NCI-H1417 (cell line): ENCODE results near the gene PRSS23.
A peak's percentile ranks its signal among the peaks of the same experiment; 100 is the strongest.

ENCODE experiments used
- DNase-seq, 3 experiments: peaks; one replicate each; lab custom pipeline; 2025; lab: John Stamatoyannopoulos, UW

The PRSS23 gene

DNA sequence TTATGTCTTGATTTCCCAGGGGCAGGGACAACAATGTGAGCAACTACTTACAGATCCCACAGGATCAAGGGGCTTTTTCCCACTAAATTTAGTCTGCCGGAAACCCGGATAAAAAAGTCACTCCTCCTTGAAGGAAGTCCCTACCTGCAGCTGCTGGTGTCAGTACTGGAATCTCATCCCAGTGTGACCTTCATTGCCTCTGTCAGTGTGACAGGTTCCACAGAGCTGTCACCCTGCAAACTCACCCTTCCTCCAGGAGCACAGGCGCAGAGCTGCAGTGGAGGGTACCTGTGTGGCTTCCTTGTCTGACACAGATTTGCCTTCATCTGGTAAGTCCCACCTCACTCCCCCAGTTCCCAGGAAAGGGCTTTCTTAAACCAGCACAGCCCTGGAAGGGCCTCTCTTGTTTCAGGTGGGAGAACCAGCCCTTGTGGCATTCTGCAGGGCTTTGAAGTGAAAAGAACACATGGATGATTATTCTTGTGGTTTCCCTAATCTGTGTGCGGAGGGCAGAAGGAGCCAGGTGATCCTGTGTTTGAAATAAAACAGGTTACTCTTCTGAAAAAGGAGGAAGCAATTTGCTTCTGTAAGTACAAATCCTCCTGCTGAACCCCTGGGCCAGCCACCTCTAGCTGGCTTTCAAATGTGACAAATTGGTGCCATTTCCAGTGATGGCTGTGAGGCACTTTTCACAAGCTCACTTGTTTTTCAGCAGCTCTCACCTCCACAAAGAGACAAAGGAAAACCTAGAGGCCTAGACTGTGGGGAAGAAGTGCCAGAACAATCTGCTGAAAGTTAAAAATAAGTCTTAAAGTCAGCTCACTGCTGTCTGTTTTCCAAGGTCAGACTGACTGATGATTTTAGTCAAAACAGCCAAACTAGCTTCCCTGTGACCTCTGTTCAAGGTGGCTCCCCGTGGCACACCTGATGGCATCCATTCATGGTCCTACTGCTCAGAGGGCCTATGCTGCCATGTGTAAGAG lies 9.2 kb upstream of the PRSS23 start:
- peak in 1 of 3 experiments; percentile 10 for DNase-seq

DNA sequence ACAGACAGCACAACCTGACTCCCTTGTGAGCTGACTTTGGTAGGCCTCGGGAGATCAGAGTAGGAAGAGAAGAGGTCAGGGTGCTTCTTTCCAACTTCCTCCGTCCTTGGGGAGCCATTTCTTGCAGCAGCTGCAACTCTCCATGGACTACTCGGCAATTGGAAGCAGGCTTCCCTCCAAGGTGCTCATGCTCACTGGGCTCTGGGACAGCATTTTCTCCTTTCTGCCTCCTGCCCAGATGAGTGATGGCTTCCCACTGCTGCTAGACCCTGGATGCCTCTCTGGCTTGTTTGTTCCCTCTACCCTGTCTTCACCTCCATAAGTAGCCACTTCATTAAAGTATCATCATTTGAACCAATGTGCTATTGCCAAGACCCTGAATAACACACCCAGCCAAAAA lies 8.2 kb upstream of the PRSS23 start:
- DNase-seq, result no peak

DNA sequence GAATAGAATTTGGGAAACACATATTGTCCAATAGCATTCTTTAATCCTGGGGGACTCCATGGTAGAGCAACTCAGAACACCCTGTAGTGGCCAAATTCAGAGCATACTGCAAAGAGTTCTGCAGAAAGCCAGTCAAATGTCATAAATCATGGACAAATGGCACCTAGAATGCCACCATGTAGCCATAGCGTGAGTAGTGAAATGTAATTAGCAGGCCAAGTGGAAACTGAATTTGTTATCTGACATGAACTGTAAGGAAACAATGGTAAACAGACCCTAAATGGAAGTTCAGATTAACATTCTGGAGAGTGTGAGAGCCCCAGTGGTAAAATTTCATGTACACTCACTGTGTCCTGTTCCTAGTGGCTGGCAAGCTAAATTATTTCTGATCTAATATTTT lies 7.0 kb upstream of the PRSS23 start:
- peak in 1 of 3 experiments; percentile 46 for DNase-seq

DNA sequence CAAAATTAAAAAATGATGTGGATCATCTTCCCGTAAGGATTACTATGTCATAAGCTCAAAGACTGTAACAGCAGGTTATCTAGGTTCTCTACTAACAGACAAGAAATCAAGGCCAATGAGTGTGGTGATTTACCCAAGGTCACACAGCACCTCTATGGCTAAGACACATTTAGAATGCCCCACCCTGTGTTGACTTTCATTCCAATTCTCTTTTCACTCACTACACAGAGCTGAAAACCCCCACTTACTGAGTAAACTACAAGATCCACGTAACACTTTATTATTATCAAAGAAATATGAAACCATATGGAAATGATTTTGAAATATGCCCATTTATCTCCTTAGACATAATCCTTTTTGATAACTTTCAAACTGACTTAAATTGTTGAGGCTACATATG lies 4.8 kb upstream of the PRSS23 start:
- no peak for DNase-seq

- no peak for DNase-seq
Measured at GRCh38 chr11:86795949-86796348, 4.4 kb upstream of the PRSS23 start.

GRCh38 chr11:86797133-86797532 lies 3.2 kb upstream of the PRSS23 start:
- no peak for DNase-seq

- DNase-seq, result no peak
Measured at GRCh38 chr11:86798988-86799387, 1.4 kb upstream of the PRSS23 start.

- DNase-seq, result no peak
Measured at GRCh38 chr11:86799680-86800075, 664 bp upstream of the PRSS23 start.

- DNase-seq, result peak in 1 of 3 experiments; percentile 77
Measured at GRCh38 chr11:86800960-86801272, 574 bp downstream of the PRSS23 start.

- DNase-seq, result peak in 2 of 3 experiments; percentile 32 to 68
Measured at GRCh38 chr11:86801364-86801763, 1.0 kb downstream of the PRSS23 start.

DNA sequence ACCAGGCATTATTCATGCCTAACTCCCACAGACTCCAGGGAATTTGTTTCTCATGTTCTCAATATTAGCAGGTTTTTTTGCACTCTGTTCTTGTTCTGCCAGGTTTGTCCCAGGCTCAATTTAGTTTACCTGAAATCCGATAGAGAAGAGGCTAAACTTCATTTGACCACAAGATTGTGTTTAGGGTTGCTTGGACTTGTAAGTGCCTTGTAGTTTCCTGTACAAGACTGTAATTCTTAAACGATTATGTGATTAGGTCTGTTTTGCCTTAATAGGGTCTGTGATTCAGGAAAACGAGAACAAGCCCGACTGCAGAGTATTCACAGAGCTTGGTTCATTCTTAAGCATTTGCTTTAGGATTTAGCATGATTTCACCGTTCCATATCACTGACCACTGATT lies 1.8 kb downstream of the PRSS23 start:
- DNase-seq, result no peak

GRCh38 chr11:86802601-86803051 lies 2.3 kb downstream of the PRSS23 start:
- peak in 2 of 3 experiments; percentile 26 to 71 for DNase-seq

- DNase-seq, result no peak
Measured at GRCh38 chr11:86803136-86804045, 3.0 kb downstream of the PRSS23 start.

DNA sequence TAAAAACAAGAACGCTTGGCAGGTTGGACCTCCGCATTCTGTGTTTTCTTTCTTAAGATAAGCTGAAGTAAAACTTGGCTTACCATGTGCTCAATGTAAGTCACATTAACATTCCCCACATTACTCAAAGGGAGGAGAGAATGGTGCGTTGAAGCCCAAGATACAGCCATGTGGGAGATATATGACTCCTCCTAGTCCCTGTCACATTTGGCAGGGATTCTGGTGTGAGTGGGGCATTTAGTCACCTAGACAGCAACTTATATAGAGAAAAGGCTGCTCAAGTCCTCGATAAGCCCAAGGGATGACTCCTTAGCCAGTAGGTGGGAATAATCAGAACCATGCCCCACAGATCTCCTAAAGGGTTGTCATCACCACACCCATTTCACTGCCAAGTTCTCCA lies 4.6 kb downstream of the PRSS23 start:
- DNase-seq, result no peak

DNA sequence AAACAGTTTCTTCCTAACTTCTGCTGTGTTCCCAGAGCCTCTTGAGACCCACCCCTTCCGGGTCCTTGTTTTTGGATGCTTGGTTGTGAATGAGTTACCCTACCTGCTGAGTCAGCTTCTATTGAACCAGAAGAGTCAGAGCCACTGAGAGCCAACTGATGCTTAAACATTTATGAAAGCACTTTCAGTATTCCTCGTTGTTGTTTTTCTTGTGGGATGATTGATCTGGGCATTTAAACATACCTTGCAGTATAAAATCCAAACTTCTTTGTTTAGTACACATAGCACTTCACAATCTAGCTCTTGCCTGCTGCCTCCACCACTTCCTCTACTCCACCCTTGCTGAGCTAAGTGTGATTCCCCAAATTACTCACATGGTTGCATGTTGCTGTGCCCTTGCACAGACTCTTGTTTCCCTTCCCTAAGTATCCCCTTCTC lies 5.5 kb downstream of the PRSS23 start:
- DNase-seq, result no peak

DNA sequence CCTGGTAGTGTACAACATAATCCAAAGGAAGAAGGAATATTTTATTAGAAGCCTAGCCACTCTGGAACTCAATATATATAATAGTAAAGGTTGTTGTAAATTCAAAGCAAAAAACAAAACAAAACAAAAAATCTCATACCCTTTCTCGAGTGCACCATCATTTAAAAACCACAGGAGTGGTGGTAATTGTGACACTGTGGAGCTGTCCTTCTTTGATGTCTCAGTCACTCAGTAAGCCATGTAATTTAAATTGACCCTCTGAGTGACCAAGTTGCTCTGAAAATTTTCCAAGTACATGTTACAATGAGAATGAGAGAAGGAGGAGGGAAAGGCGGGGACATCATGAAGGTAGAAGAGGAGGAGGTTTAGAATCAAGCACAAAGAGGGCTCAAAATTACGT lies 6.6 kb downstream of the PRSS23 start:
- DNase-seq, result no peak

GRCh38 chr11:86807360-86807759 lies 7.0 kb downstream of the PRSS23 start:
- no peak for DNase-seq

- DNase-seq, result no peak
Measured at GRCh38 chr11:86809561-86809960, 9.2 kb downstream of the PRSS23 start.

DNA sequence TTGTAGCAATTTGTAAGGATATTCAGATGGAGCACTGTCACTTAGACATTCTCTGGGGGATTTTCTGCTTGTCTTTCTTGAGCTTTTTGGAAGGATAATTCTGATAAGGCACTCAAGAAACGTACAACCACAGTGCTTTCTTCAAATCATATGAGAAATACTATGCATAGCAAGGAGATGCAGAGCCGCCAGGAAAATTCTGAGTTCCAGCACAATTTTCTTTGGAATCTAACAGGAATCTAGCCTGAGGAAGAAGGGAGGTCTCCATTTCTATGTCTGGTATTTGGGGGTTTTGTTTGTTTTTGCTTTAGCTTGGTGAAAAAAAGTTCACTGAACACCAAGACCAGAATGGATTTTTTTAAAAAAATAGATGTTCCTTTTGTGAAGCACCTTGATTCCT lies 9.9 kb downstream of the PRSS23 start:
- no peak for DNase-seq

GRCh38 chr11:86811637-86812321 lies 11.4 kb downstream of the PRSS23 start:
- no peak for DNase-seq

GRCh38 chr11:86812322-86812670 lies 12.0 kb downstream of the PRSS23 start:
- no peak for DNase-seq

- DNase-seq, result no peak
Measured at GRCh38 chr11:86812981-86813380, 12.6 kb downstream of the PRSS23 start.
